Neural progenitor cell (in vitro differentiated cells): ENCODE results near the gene IFFO2.
A peak's percentile ranks its signal among the peaks of the same experiment; 100 is the strongest.

Source experiments
- EZH2 ChIP-seq: fragments of 200-600 bp; sonication (generic); IDR thresholded peaks from 2 replicates; pipeline ENCODE4 v1.6.1; 2017; ENCODE audit warnings: antibody characterized with exemption, mild to moderate bottlenecking, moderate library complexity
- EZH2phosphoT487 ChIP-seq: fragments of 200-600 bp; sonication (generic); IDR thresholded peaks from 2 replicates; pipeline ENCODE4 v1.6.1; 2017; ENCODE audit warnings: antibody characterized with exemption
- TF ChIP-seq, protein P1 (sequence below): fragments of 200-600 bp; sonication (generic); IDR thresholded peaks from 2 replicates; pipeline ENCODE4 v1.5.1; 2017; ENCODE audit warnings: antibody characterized with exemption, mild to moderate bottlenecking

- TF ChIP-seq, protein P1, sequence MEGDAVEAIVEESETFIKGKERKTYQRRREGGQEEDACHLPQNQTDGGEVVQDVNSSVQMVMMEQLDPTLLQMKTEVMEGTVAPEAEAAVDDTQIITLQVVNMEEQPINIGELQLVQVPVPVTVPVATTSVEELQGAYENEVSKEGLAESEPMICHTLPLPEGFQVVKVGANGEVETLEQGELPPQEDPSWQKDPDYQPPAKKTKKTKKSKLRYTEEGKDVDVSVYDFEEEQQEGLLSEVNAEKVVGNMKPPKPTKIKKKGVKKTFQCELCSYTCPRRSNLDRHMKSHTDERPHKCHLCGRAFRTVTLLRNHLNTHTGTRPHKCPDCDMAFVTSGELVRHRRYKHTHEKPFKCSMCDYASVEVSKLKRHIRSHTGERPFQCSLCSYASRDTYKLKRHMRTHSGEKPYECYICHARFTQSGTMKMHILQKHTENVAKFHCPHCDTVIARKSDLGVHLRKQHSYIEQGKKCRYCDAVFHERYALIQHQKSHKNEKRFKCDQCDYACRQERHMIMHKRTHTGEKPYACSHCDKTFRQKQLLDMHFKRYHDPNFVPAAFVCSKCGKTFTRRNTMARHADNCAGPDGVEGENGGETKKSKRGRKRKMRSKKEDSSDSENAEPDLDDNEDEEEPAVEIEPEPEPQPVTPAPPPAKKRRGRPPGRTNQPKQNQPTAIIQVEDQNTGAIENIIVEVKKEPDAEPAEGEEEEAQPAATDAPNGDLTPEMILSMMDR: peak; percentile 84
- TF ChIP-seq EZH2 (no peak), EZH2phosphoT487 (no peak)
These were observed 81.2 kb downstream of the IFFO2 start for GRCh38 chr1:18875107-18875795.
